ENCODE data around the gene ATP6V0A1.

DNA sequence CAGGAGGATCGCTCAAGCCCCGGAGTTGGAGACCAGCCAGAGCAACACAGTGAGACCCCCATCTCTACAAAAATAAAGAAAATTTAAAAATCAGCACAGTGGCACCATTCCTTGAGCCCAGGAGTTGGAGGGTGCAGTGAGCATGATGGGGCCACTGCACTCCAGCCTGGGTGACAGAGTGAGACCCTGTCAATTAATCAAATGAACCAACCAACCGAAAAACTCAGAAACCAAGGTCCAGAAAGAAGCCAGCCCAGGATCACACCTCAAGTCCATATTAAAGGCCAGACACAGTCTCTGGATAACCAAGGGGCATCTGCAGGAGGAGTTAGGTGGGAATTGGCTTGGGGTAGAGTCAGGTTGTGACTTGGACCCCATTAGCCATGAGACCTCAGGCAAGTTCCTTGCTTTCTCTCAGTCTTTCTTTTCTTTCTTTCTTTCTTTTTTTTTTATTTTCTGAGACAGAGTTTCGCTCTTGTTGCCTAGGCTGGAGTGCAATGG, 96.5 kb downstream of the ATP6V0A1 start:
- TF ChIP-seq, protein P1, sequence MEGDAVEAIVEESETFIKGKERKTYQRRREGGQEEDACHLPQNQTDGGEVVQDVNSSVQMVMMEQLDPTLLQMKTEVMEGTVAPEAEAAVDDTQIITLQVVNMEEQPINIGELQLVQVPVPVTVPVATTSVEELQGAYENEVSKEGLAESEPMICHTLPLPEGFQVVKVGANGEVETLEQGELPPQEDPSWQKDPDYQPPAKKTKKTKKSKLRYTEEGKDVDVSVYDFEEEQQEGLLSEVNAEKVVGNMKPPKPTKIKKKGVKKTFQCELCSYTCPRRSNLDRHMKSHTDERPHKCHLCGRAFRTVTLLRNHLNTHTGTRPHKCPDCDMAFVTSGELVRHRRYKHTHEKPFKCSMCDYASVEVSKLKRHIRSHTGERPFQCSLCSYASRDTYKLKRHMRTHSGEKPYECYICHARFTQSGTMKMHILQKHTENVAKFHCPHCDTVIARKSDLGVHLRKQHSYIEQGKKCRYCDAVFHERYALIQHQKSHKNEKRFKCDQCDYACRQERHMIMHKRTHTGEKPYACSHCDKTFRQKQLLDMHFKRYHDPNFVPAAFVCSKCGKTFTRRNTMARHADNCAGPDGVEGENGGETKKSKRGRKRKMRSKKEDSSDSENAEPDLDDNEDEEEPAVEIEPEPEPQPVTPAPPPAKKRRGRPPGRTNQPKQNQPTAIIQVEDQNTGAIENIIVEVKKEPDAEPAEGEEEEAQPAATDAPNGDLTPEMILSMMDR (conservative IDR thresholded peaks at IDR 0.05; ENCODE audit: low read depth, low read length), result no peak
- no peak for TF ChIP-seq EZH2phosphoT487 (IDR thresholded peaks at IDR 0.05; ENCODE audit: borderline replicate concordance, low read length)
- no peak for TF ChIP-seq EZH2 (IDR thresholded peaks at IDR 0.05; ENCODE audit: low read length, unreplicated experiment)

Measured in PC-3 (cell line).